GM12891 (cell line): ENCODE data around the gene PANK2.

Experiments
- POLR2A ChIP-seq: IDR thresholded peaks from 2 replicates; pipeline ENCODE4 v1.6.1; 2011; ENCODE audit warnings: low read depth, low read length, control low read depth
- POLR2AphosphoS5 ChIP-seq: IDR thresholded peaks from 2 replicates; pipeline ENCODE4 v1.6.1; 2011; ENCODE audit warnings: low read depth, low read length, control low read depth

DNA sequence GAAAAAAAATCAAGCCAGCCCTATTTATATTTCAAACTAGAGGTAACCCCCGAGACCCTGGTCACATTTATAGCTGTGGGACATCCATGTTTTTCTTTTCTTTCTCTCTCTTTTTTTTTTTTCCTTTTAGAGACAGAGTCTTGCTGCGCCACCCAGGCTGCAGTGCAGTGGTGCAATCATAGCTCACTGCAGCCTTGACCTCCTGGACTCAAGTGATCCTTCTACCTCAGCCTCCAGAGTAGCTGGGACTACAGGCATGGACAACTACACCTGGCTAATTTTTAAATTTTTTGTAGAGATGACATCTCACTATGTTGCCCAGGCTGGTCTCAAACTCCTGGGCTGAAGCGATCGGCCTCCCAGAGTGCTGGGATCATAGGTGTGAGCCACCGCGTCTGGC lies 30.5 kb upstream of the PANK2 start:
- TF ChIP-seq POLR2A (no peak), POLR2AphosphoS5 (no peak)
